Activated CD4-positive, alpha-beta T cell treated with anti-CD3 and anti-CD28 coated beads, Interleukin-2, amount 50 U/mL, for 4 hours (primary cell): Measurements from ENCODE around the gene SULT6B1.
"Not testable (repeated sequence)": the region's sequence is repeated elsewhere in the genome, so short reads cannot be mapped to it uniquely, and the experiment has no call there.

Experiments used
- DNase-seq, 2 experiments: peaks; one replicate each; pipeline ENCODE4 v3.0.0-alpha.2; 2020

Gene SULT6B1

GRCh38 chr2:37188570-37188969 is at the start of gene SULT6B1:
TSS of gene SULT6B1 (minus strand) at chr2:37188670. CDS start at chr2:37188640, 30 bp downstream.
- no peak for DNase-seq

GRCh38 chr2:37232131-37232933 is 43.9 kb upstream of the SULT6B1 start:
- DNase-seq: no peak

GRCh38 chr2:37231241-37232130 is 43.0 kb upstream of the SULT6B1 start, which contains the start of the genes CEBPZ and NDUFAF7:
TSS of gene CEBPZ (minus strand) at chr2:37231596. CDS start at chr2:37231567, 29 bp downstream.
TSS of gene NDUFAF7 (plus strand) at chr2:37231658. CDS start at chr2:37231706, 48 bp downstream.
- peak; percentile 84 to 85 for DNase-seq

GRCh38 chr2:37230581-37230980 is 42.1 kb upstream of the SULT6B1 start:
- no peak for DNase-seq

GRCh38 chr2:37228788-37229187 is 40.3 kb upstream of the SULT6B1 start:
- DNase-seq: no peak

GRCh38 chr2:37226863-37227262 is 38.4 kb upstream of the SULT6B1 start:
- no peak for DNase-seq

- DNase-seq: not testable (repeated sequence)
Measured at GRCh38 chr2:37225129-37225528, 36.7 kb upstream of the SULT6B1 start.

- no peak for DNase-seq
Measured at GRCh38 chr2:37224063-37224462, 35.6 kb upstream of the SULT6B1 start.

- DNase-seq: no peak
Measured at GRCh38 chr2:37223131-37223530, 34.7 kb upstream of the SULT6B1 start.

- DNase-seq: no peak
Measured at GRCh38 chr2:37219046-37219445, 30.6 kb upstream of the SULT6B1 start.

- DNase-seq: no peak
Measured at GRCh38 chr2:37215250-37215649, 26.8 kb upstream of the SULT6B1 start.

GRCh38 chr2:37211939-37212338 is 23.5 kb upstream of the SULT6B1 start:
- no peak for DNase-seq

- no peak for DNase-seq
Measured at GRCh38 chr2:37211212-37211611, 22.7 kb upstream of the SULT6B1 start.

- DNase-seq: not testable (repeated sequence)
Measured at GRCh38 chr2:37206760-37207159, 18.3 kb upstream of the SULT6B1 start.

- no peak for DNase-seq
Measured at GRCh38 chr2:37205689-37206341, 17.3 kb upstream of the SULT6B1 start.

GRCh38 chr2:37205071-37205661 is 16.7 kb upstream of the SULT6B1 start:
- not testable (repeated sequence) for DNase-seq

GRCh38 chr2:37203708-37204107 is 15.2 kb upstream of the SULT6B1 start:
- DNase-seq: no peak

- DNase-seq: peak; percentile 13 to 16
Measured at GRCh38 chr2:37201766-37202165, 13.3 kb upstream of the SULT6B1 start.

- no peak for DNase-seq
Measured at GRCh38 chr2:37201208-37201607, 12.7 kb upstream of the SULT6B1 start.

GRCh38 chr2:37198681-37199065 is 10.2 kb upstream of the SULT6B1 start:
- DNase-seq: no peak

GRCh38 chr2:37196320-37197195 is 8.1 kb upstream of the SULT6B1 start, which contains the start of gene CEBPZOS:
TSS of gene CEBPZOS (plus strand) at chr2:37196496. CDS start at chr2:37199705, 3,209 bp downstream.
- DNase-seq: peak; percentile 85 to 86
